HG02759 (cell line): ENCODE data around the gene TP53INP2.
"Not testable (repeated sequence)": the region's sequence is repeated elsewhere in the genome, so short reads cannot be mapped to it uniquely, and the experiment has no call there.

ENCODE experiments used
- ATAC-seq: cut with Tn5 transposase; IDR thresholded peaks from one replicate; pipeline ENCODE4 v1.9.1; 2021; ENCODE audit warnings: mild to moderate bottlenecking, moderate library complexity; ENCODE audit not compliant: unreplicated experiment

Gene TP53INP2, protein sequence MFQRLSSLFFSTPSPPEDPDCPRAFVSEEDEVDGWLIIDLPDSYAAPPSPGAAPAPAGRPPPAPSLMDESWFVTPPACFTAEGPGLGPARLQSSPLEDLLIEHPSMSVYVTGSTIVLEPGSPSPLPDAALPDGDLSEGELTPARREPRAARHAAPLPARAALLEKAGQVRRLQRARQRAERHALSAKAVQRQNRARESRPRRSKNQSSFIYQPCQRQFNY

DNA sequence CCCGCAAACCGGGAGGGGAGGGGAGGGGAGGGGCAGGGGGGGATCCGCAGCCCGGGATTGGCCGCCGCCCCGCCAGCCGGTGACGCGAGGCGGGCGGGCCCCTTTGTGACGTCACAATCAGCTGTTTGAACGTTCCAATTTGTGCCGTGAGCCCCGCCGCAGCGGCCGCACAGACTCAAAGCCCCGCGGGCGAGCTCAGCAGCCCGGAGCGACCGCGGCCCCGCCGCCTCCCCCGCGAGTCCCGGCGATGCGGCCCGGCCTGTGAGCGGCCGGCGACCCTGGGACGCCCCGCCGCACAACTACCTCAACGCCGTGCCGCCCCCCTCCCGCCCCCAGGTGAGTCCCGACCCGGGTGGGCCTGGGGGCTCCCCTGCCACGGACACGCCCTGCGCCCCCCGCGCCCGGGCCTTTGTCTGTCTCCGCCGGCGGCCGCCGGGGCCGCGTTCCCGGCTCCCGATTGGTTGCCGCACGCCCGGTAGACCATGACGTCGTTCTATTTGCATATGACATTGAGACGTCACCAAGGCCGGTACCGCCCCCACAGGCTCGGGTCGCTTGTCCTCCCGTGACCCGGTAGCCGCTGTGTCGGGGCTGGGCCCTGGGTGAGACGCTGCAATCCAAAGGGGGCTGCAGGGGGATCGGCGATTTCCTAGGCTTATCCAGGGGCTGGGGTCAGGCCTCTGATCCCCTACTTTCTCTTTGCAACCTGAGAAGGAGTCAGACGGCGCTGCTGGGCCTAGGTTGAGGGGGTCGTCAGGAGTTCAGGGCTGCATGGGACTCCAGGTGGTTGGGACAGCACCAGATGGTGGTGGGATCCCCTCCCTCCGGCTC lies at the start of gene TP53INP2:
Gene TP53INP2 (plus strand): TSS at position 168 of the 831 bp plus-strand sequence. CDS start 4,396 bp downstream, outside the sequence.
- ATAC-seq = peak; percentile 59

DNA sequence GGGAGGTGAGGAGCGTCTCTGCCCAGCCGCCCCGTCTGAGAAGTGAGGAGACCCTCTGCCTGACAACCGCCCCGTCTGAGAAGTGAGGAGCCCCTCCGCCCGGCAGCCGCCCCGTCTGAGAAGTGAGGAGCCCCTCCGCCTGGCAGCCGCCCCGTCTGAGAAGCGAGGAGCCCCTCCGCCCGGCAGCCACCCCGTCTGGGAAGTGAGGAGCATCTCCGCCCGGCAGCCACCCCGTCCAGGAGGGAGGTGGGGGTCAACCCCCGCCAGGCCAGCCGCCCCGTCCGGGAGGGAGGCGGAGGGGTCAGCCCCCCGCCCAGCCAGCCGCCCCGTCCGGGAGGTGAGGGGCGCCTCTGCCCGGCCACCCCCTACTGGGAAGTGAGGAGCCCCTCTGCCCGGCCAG lies 45.5 kb upstream of the TP53INP2 start:
- ATAC-seq = not testable (repeated sequence)

DNA sequence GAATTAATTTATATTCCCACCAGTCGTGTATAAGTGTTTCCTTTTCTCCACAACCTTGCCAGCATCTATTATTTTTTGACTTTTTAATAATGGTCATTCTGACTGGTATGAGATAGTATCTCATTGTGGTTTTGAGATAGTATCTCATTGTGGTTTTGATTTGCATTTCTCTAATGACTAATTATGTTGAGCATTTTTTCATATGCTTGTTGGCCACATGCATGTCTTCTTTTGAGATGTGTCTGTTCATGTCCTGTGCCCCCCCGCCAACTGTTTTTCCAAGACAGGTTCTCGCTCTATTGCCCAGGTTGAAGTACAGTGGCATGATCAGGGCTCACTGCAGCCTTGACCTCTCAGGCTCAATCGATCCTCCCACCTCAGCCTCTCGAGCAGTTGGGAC lies 42.3 kb upstream of the TP53INP2 start:
- not testable (repeated sequence) for ATAC-seq

DNA sequence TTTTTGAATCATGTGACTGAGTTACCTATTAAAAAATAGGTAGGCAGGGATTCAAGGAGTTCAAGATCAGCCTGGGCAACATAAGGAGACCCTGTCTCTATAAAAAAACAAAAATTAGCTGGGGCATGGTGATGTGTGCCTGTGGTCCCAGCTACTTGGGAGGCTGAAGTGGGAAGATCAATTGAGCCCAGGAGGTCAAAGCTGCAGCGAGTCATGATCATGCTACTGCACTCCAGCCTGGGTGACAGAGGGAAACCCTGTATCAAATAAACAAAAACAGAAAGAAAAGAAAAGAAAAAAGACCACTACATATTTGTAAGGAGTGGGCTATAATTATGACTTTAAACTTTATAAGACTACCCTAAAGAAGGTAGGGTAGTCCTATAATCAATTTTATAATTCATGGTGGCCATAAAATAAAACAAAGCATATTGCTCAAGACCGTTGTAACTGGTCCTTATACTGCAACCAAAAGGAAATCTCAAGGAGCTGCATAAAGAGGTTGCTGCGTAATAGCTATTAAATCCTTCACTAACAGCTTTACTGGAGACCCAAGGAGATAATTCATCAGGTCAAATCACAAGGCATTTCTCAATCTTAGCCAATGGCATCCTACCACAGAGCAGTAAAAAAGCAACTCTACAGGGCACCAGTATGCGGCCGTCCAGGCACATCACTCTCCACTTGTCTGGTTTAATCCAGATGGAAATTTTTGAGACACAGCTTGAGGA lies 40.8 kb upstream of the TP53INP2 start:
- no peak for ATAC-seq

DNA sequence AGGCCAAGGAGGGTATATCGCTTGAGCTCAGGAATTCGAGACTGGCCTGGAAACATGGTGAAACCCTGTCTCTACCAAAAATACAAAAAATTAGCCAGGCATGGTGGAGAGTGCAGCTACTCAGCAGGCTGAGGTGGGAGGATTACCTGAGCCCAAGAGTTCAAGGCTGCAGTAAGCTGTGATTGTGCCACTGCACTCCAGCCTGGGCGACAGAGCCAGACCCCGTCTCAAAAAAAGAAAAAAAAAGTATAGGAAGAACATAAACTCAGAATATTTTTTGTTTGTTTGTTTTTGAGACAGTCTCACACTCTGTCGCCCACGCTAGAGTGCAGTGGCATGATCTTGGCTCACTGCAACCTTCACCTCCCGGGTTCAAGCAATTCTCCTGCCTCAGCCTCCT lies 39.4 kb upstream of the TP53INP2 start:
- ATAC-seq = not testable (repeated sequence)

DNA sequence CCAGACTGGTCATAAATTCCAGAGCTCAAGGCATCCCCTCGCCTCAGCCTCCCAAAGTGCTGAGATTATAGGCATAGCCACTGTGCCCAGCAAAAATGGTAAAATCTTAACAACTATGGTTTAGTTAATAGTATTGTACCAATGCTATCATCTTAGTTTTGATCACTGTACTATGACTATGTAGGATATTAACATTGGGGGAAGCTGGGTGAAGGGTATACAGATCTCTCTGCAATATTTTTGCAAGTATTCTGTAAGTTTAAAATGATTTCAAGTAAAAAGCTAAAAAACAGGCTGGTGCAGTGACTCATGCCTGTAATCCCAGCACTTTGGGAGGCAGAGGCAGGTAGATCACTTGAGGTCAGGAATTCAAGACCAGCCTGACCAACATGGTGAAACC lies 35.0 kb upstream of the TP53INP2 start:
- no peak for ATAC-seq

DNA sequence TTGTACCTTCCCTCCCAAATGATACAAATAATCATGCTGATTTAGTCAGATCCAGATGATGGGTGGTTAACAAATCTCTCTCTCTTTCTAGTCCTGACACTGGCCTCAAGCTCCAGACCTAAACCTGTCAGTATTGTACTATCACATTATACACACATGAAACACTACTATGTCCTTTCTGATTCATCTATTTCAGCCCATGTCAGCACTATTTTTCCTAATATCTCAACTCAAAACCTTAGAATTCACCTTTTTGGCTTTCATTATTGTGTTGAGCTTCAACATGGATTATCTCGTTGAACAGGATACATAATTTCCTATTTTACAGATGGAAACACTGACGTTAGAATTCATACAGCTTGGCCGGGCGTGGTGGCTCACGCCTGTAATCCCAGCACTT lies 30.7 kb upstream of the TP53INP2 start:
- no peak for ATAC-seq

DNA sequence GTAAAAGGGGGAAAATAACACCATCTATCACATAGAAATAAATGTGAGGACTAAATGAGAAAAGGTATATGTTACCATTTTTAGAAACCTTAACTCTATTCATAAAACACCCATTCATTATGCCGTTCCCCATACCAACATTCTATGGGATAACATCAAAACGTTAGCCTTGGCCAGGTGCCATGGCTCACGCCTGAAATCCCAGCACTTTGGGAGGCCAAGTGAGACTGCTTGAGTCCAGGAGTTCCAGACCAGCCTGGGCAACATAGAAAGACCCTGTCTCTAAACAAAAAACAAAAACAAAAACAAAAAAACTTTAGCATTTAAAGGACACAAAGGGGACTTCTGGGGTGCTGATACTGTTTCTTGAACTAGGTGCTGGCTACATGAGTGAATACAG lies 28.6 kb upstream of the TP53INP2 start:
- no peak for ATAC-seq

DNA sequence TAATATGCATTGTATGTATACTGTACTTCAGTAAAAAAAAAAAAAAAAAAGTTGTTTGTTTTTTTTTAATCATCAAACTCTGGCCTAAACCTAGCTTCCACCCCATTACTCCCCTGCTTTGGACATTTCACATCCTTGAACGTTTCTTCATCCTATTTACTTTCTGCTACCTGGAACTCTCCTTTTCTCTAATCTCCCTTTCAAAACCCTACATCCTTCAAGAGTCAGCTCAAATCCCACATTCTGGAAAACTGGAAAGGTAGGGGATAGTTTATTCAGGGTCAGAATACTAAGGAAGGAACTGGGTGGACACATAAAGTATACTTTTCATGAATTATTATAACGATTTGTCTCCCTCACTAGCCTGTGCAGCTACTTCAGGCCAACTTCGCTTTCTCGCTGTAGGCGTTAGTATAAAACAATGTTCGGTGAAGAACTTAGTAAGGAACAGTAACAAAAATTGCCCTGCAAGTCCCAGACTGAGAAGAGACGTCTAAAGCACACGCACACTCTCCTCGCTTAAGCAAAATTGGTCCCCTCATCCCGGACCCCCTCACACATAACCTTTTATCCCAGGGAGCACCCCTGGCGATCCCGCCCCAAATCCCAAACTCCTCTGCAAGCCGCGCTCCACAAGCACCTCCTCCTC lies 28.0 kb upstream of the TP53INP2 start:
- no peak for ATAC-seq

DNA sequence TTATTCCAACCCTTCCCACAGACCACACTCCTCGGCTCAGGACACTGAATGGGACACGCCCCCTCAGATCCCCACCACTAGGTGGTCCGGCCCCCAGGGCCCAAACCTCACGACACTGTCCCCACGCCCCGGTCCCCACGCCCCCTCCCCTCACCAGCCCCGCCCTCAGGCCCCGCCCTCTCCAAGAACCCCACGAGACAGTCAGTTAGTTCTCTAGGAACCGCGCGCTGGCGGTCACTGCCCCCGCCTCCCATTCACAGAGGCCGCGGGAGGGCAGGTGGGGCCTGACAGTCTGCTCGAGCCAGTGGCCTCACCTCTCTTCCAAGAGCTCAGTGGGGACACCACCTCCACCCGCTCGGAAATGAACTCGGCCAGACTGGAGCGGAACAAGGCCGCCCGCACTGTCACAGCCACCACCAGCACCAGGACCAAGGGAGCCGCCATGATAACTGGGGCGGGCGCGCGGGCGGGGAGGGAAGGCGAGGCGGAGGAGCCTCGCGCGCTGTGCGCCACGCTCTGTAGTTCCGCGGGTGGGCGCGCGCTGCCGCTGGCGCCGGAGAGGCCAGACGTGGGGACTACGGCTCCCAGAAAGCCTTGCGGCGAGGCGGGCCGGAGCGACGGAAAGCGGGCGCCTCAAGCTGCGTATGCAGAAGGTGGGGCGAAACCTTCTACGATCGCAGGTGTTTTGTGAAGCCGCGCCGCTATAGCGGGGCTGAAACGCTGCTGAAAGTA lies 27.3 kb upstream of the TP53INP2 start, which contains the start of gene PIGU:
Gene PIGU (minus strand): TSS at position 451 of the 732 bp plus-strand sequence. CDS start 7 bp downstream, at position 444.
- peak; percentile 97 for ATAC-seq

DNA sequence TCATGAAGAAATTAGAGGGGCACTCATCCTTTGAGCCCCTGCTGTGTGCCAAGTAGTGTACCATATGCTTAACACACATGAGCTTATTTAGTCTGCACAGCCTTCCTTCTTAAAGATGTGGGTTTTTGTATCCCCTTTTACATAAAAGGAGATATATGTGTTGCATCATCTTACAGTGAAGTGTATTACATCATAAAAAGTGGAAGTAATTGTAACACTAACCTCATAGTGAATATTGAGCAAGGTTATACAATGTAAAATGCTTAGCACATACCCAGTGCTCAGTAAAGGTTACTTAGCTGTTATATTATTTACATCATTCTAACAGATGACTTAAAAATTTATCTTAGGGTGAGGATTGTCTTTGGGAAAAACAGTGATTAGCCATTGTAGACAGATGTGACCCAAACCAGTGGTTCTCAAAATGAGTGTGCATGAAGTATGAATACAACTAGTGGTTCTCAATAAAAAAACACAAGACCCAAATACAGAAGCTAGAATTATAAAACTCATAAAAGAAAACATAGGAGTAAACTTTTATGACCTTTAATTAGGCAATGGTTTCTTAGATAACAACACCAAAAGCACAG lies 23.5 kb upstream of the TP53INP2 start:
- ATAC-seq = no peak

DNA sequence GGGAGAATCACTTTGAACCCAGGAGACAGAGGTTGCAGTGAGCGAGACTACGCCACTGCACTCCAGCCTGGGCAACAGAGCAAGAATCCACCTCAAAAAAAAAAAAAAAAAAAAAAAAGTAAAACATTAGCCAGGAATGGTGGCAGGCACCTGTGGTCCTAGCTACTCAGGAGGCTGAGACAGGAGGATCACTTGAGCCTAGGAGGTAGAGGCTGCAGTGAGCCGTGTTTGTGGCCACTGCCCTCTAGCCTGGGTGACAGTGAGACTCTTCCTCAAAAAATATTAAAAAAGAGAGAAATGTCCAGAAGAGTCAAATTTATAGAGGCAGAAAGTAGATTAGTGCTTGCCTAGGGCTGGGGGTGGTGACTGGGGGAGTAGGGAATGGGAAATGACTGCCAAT lies 20.5 kb upstream of the TP53INP2 start:
- ATAC-seq = no peak

DNA sequence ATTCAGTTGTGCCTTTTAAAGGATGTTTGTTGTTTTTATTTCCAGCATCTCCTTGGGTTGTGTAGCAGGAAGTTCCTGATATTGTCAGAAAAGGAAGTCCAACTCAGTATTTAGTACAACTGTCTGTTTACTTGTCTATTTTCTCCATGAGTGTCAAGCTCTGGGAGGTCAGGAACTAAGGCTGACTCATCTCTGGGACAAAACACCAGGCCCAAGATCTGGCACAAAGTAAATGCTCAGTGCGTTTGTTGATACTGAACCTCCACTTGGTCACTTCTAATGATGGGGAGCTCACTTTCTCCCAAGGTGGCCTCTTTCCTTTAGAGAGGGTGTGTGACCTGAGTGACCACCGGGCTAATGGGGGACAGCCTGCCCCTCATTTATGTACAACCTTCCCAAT lies 14.7 kb upstream of the TP53INP2 start:
- no peak for ATAC-seq

DNA sequence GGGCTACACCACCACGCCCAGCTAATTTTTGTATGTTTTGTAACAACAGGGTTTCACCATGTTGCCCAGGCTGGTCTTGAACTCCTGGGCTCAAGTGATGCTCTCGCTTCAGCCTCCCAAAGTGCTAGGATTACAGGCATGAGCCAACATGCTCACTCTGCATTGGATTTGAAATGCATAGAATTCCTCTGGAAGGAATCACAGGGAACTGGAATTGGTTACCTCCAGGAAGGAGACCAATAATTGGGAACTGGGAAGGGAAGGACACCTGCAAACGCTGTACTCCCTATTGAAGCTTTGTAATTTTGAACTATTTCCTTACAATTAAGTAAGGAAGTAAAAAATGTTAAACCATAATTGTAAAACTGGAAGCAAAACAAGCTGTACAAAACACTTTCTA lies 12.3 kb upstream of the TP53INP2 start:
- no peak for ATAC-seq

DNA sequence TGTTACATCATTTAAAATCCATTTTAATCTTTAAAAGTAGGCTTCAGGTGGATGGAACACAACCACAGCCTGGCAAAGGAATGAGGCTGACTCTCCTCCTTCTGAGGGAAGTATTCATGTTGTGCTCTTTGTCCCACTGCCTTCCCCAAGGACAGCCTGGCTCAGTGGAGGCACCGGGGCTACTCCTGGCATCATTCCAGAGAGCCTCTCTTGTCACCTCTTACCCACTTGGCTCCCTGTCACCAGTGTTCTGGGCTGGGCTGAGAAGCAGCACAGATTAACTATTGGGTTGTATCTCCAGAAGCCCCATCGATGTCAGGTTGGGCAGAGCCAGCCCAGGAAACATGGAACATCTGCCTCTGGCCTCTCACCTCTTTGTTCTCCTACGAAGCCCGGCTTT lies 10.7 kb upstream of the TP53INP2 start:
- ATAC-seq = no peak

DNA sequence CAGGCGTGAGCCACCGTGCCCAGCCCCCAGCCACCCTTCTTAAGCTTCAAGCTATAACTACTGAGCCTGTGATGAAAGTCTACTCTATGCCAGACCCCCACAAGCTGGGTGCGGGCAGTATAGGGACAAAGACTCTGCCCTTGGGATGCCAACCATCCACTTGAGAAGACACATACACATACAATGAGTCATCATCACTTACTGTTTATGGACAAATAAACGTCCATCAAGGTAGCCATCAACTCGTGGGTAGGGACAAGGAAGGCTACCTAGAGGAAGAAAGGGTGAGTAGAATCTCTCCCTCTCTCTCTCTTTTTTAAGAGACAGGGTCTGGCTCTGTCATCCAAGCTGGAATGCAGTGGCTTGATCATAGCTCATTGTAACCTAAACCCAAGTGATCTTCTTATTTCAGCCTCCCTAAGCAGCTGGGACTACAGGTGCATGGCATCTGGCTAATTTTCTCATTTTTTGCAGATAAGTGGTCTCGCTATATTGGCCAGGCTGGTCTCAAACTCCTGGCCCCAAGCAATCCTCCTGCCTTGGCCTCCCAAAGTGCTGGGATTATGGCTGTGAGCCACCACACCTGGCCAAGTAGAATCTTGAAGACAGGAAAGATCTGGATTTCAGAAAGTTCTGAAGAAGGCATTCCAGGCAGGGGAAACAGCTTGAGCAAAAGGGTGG lies 2.6 kb upstream of the TP53INP2 start:
- ATAC-seq = no peak

DNA sequence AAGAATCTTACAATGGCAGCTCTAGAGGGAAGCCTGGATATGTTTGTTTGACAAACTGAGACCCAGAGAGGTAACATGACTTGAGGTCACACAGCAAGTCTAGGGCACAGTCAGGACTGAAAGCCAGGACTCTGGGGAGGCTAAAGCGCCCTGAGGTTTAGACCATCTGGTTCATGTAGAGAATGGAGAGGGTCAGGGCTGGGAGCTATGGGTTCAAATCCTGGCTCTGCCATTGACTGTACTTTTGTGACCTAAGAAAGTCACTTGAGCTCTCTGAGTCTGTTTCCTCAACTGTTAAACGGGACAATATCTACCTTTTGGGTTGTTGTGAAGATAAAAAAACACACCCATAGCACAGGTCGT lies 1.1 kb upstream of the TP53INP2 start:
- ATAC-seq = no peak

DNA sequence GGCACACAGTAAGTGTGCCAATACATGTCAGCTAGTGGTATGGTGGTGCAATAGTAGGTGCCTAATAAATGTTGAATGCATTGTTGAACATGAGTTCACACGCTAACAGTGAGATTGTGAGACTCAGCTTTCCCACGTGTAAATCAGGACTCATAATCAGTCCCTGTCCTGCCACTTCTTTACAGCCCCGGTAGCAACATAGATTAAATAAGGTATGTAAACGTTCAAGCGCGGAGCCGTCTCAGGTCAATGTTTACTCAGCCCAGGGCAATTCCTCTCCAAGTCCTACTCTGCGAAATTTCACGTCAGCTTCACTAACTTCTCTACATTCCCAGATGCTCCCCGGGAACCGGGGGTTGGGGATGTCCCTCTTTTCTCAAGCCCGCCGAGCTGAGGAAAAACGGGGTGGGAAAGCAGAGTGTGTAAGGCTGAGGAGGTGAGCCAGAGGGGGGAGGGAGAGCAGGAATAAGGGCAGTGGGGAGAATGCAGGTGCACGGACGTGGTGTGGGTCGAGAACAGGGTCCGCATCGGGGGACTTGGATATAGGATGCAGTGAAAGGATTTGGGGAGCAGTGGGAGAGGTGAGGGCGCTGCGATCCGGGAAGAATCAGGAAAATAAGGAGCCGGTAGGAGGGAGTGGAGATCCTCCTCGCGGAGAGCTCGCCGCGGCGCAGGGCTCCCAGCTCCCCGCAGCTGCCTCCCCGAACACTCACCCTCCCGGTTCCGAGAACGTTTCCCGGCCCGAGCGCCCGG lies 544 bp upstream of the TP53INP2 start:
- ATAC-seq = no peak

DNA sequence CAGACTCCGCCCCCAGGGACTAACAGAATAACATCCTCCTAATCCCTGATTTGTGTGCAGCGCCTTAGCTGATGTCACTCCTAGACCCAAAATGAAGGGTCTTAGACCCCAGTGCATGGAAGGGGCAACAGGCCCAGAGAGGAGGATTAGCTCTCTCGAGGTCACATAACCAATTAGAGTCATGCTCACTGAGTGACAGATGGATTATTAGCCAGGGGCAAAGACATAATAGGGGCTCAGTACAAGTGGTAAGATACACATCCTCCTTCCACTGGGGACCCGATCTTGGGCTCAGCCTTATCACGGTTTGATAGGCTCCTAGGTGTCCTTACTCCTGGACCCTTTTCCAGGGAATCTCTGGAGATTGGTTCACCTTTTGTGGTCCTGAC lies 858 bp downstream of the TP53INP2 start:
- ATAC-seq = no peak
